Hematopoietic multipotent progenitor cell (in vitro differentiated cells): ENCODE results near the gene TWIST2. TPM values are rescaled to one million over a fixed set of nuclear protein-coding genes. Genes with fewer than 3 reads are reported as not detected.

ENCODE experiments used
- DNase-seq, 3 donors: peaks; one replicate each; pipeline ENCODE4 v3.0.0-alpha.2; 2011 to 2015; ENCODE audit warnings: low read depth in 2 of 3, low spot score in 2 of 3
- total RNA-seq: library from RNA; depleted of rRNA; stranded (reverse); fragments of >200 nt; gene quantifications from one replicate; pipeline ENCODE4 v1.2.3, GENCODE V29; 2012

Gene TWIST2
- total RNA-seq, 1 donor = not detected

- no peak for DNase-seq
Measured at GRCh38 chr2:238872026-238872425, 24.1 kb downstream of the TWIST2 start.

GRCh38 chr2:238872628-238873380 is 24.9 kb downstream of the TWIST2 start:
- DNase-seq = no peak

DNA sequence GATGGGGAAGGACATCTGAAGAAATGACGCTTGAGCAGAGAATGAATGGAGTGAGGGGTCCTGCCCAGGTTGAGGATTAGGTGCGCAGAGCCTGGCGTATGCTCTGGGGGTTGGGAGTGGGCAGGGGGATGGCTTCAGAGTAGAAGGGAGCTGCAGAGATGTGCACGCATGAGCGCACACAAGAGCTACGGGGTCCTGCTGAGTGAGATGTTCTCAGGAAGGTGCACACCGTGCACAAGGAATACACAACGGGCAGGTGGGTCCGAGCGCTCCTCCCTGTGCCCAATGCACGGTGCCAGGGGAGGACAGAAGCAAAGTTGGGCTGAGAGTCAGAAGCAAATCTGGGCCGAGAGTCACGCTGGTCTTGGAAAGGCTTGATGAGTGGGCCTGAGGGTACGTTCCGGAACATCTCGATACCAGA is 25.5 kb downstream of the TWIST2 start:
- no peak for DNase-seq

- no peak for DNase-seq
Measured at GRCh38 chr2:238873841-238874240, 26.0 kb downstream of the TWIST2 start.

- DNase-seq = no peak
Measured at GRCh38 chr2:238874330-238875050, 26.6 kb downstream of the TWIST2 start.

DNA sequence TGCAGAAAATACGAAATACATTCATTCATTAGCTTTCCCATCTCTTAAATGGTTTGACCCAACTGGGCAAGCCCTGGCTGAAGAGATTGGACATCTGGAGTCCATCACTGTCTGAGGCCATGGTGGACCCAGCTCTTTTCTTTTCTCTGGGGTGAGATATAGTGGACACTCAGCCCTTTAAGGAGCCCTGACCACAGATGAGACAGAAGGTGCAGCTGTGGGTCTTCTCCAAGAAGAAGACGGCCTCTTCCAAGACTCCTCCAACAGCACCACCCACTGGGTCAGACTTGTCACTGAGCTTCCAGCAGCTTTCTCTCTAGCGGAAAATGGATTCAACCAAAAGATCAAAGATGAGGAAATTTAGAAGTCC is 27.2 kb downstream of the TWIST2 start:
- no peak for DNase-seq

DNA sequence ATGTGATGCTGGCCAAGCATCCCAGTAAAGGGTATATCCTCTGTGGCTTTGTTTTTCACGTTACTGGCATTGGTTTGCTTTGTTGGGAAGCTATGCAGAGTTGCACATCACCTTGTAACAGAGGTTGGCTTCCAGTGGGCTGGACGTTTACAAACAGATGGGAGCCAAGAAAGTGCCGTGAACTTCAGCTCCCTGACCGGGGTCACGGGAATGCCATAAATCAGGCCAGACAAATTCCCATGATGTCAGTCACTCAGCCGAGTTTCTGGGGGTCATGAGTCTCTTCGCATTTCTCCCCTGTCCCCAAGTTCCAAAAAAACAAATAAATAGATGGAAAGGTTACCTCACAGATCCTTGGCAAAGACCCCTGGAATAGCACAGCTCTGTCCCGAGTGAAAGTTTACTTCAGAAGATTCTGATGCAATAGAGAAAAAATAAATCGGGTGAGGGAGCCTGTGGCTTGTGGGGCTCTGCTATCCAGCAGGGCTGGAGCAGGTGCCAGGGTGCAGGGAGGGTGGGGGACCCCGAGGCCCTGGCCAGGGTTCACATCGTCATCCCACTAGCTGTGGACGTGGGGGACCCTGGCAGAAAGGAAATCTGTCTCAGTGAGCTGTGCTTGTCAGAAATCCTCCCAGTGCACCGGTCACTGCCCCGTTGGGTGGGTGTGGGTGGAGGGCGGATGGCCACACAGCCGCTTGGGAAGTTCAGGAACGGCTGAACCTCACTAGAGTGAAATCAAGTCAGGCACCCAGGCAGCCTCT is 27.8 kb downstream of the TWIST2 start:
- DNase-seq = no peak

DNA sequence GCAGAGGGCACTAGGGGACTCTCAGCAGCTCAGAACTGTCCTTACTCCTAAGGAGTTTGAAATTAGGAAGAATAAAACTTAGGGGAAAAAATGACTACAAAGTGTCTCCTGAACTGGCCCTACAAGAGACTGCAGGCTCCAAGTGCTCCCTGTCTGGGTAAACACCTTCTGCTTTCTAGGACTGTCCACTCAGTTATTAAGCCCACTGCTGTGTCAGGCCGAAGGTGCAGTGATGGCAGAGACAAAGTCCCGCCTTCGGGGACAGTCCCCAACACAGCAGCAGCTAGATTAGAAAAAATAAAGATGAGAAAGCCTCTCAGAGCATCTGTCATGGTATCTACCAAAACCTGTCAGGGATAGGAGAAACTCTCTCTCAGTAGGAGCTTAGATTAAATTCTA is 28.3 kb downstream of the TWIST2 start:
- DNase-seq = no peak

- no peak for DNase-seq
Measured at GRCh38 chr2:238878051-238878735, 30.3 kb downstream of the TWIST2 start.

DNA sequence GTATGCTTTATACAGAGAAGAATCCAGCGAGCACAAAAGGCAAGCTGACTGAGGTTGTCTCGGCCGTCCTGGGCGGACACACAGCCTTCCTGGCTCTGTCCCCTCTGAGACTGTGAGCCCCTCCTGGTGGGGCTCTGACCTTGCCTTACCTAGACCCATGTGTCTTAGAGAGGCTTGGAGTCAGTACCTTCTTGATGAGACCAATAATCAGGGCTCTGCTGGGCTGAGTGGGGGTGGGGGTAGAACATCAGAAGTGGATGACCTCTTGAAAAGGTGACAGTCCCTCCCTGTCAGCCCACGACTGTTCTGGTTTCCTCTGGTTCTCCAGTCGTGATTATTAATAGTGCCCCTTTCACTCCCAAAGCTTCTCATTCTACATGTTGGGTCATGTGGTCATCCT is 31.2 kb downstream of the TWIST2 start:
- DNase-seq = no peak

GRCh38 chr2:238879621-238880377 is 31.9 kb downstream of the TWIST2 start:
- DNase-seq = no peak

DNA sequence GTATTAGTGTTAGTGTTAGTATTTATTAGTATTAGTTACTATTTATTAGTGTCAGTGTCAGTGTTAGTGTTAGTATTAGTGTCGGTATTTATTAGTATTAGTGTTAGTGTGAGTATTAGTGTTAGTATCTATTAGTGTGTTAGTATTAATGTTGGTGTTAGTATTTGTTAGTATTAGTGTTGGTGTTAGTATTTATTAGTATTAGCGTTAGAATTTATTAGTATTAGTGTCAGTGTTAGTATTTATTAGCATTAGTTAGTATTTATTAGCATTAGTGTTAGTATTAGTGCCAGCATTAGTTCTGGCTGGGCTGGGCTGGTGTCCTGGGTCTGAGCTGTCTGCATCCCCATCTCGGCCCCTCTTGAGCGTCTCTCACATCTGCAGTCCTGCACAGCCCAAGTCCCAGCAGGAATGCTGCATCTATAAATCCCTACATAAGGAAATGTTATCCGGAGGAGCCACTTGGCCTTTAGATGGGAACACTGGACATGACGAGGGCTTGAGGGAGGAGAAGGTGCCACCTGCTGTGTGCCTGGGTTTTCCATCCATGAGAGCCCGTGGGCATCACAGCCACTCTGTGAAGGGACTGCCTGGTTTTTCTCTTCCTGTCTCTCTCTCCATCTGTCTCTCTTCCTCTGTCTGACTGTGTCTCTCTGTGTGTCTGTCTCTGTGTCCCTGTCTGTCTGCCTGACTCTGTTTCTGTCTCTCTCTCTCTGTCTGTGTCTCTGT is 33.6 kb downstream of the TWIST2 start:
- DNase-seq = no peak

DNA sequence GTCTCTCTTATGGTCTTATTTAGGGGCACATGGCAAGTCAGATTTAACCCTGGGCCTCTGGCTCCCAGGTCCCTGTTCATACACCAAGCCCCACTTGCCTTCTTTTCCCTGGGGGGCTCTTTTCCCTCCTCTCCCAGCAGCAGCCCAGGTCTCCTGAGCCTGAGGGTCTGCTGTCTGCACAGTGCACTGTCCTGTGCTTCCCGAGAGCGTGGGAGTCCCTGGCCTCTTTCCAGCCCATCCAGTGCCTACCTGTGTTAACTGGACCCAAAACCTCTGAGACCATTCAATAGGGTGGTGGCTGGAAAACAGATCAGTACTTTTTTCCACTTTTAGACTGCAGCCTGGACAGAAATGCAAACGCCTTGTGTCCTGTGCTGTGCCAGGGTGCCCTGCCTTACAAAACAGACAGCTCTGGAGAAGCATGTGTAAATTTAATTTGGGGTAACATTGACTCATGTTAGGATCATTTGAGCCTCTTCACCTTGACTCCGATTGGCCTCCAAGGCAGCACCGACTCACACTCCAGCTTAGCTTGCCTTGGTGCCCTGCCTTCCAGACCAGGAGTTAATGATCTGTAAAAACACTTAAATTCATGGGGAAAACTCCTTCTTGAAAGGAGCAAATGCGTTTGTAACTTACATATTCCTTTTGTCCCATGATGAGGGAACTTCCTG is 34.3 kb downstream of the TWIST2 start:
- DNase-seq = no peak

- DNase-seq = no peak
Measured at GRCh38 chr2:238883421-238883901, 35.6 kb downstream of the TWIST2 start.

- DNase-seq = no peak
Measured at GRCh38 chr2:238884122-238884811, 36.4 kb downstream of the TWIST2 start.

DNA sequence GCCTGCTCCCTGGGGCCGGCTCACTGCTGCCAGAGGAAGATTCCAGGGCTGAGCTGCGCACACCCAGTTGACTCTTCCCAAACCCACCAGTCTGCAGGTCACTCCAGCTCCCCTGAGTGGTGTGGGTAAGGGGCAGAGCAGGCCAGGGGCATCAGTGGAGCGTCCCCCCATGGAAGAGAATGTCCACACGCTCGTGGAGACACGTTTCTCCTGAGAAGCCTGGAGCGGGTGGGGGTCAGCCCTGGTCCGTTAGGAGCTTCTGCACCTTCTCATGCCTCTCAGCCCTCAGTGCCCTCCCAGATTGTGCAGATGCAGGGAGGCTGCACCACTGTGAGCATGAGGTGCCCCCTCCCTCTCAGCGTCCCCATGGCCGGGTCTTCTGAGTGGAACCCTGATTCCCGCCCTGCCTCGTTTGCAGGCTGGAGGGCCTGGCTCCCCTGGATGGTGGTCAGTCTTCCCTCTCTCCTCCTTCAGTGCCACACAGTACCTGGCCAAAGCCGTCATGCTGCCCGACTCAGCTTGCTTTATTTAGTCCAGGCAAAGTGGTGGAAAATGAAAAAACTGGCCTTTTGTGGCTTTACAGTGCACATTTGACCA is 37.0 kb downstream of the TWIST2 start:
- DNase-seq = no peak

GRCh38 chr2:238886453-238887094 is 38.7 kb downstream of the TWIST2 start:
- DNase-seq = no peak
